CD4-positive, alpha-beta T cell treated with Interleukin-6 for 4 hours (primary cell): Measurements from ENCODE around the gene TMEM54.

Experiments used
- DNase-seq: peaks from one replicate; pipeline ENCODE4 v3.0.0-alpha.2; 2020; ENCODE audit warnings: mixed read lengths

TMEM54 gene

GRCh38 chr1:32861904-32862695, 39.1 kb downstream of the TMEM54 start:
- no peak for DNase-seq

- no peak for DNase-seq
Observed at GRCh38 chr1:32860566-32860965, 40.6 kb downstream of the TMEM54 start.

DNA sequence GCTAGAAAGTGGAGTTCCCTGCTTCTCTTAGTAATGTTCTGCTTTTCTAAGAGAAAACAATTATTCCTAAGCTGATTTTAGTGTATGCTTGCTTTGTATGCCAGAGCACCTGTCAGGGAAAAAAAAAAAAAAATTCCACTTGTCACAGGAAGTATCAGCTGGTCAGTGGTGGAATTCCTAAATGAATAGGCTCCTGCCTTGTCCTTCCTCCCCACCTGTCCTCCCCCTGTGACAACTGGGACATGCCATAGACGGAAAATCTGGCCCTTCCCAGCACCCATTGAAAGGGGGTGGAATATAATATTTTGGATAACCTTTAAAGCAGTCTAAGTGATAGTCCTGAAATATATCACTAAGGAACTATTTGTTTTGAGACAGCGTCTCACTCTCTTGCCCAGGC, 41.3 kb downstream of the TMEM54 start:
- no peak for DNase-seq

- DNase-seq = no peak
Observed at GRCh38 chr1:32858791-32859190, 42.4 kb downstream of the TMEM54 start.

DNA sequence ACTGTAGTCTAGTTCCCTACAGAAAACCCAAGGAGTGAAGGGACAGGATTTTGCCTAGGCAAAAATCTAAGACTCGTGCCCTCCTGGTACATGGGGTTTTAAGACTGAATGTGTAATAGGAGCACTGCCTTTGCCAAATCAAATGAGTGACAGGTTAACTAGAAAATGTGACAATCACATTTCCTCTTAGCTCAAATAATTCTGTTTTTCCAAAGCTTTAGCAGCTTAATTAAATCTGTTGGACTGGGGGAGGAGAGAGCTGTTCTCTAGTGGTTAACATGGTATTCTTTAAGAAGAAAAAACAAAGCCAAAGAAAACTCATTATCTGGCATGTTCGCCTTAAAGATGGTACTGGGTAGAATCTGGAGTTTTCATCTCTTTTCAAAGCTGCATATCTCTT, 43.1 kb downstream of the TMEM54 start:
- DNase-seq = no peak

DNA sequence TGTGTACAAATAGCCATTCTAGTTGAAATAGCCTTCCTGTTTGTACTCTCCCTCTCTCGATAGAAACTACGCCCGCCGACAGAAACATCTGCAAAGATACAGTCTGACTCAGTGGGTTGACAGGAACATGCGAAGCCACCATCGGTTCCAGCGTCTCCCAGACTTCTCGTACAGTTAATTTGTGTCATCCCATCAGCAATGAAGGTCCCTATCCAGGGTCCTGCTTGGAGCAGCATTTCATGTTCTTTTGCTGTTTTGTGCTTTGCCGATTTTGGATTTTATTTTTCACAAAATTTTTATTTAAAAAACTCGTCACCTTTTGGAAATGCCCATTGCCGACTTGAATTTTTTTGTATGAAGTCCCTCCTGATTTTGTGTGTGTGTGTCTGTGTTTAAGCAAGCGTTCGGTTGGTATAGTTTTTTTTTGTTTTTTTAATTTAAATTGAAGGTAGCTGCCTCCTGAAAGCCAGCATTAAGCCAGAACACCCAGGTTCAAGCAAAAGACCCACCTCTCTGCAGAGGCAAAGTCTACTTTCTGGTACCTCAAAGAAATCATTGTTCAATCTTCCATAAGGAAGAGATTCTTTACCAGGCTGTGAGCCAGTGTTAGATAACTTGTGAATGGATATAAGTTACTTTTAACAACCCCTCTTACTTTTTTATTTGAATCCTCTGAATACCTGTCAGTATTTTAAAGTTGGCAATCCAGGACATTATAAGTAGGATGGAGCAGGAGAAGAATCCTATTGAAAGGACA, 45.1 kb downstream of the TMEM54 start:
- no peak for DNase-seq

DNA sequence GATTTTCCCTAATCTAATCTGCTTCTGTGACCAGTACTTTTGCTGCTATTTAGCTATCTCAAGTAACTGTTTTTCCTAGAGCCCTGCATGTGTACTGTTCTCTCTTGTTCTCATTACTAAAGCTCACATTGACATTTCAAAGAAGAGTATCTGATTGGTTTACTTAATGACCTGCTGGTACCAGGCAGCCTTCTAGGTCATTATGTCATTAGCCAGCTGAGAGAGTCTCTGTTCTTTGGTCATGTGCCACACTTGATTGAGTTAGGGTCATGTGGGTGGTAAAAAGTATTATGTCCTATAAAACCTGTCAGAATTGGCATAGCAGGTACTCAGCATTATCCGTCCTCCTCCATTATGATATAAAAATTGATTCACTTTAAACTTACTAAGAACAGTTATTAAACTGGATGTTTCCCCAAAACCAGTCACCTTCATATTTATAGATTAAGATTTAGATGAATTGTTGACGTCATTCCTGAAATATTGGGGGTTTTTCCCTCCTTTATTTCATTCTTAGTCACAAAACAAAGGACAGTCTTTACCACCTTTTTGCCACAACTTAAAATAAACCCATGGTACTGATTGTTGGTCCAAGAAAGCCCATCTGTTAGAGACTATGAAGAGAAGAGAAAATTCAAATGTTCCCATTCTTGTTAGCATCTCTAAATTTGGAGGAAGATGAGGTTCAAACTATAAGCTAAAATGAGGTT, 52.7 kb downstream of the TMEM54 start:
- no peak for DNase-seq
